Mucosa of rectum (tissue), 2 donors: ENCODE data around the gene UNC79.

Experiments
- H3K27ac ChIP-seq, 2 donors: one replicate each; pipeline ENCODE4 v1.7.0; 2013; ENCODE audit warnings: inconsistent platforms in 2 of 2, low read depth in 2 of 2, low read length in 2 of 2
- H3K27me3 ChIP-seq, 2 donors: one replicate each; pipeline ENCODE4 v1.7.0; 2013; ENCODE audit warnings: low read length in 2 of 2; ENCODE audit not compliant: control insufficient read depth in 2 of 2, insufficient read depth in 2 of 2
- H3K36me3 ChIP-seq, 2 donors: one replicate each; pipeline ENCODE4 v1.7.0; 2013; ENCODE audit warnings: low read length in 2 of 2; ENCODE audit not compliant: control insufficient read depth in 2 of 2, insufficient read depth in 2 of 2
- H3K4me1 ChIP-seq, 2 donors: one replicate each; pipeline ENCODE4 v1.7.0; 2013; ENCODE audit warnings: low read length in 2 of 2, mild to moderate bottlenecking in 1 of 2; ENCODE audit not compliant: control insufficient read depth in 2 of 2, insufficient read depth in 2 of 2
- H3K4me3 ChIP-seq, 2 donors: one replicate each; pipeline ENCODE4 v1.7.0; 2013; ENCODE audit warnings: low read length in 2 of 2
- H3K9ac ChIP-seq, 2 donors: one replicate each; pipeline ENCODE4 v1.7.0; 2013; ENCODE audit warnings: low read length in 2 of 2, low read depth in 1 of 2, mild to moderate bottlenecking in 1 of 2
- H3K9me3 ChIP-seq, 2 donors: one replicate each; pipeline ENCODE4 v1.7.0; 2013; ENCODE audit warnings: low read length in 2 of 2; ENCODE audit not compliant: control insufficient read depth in 2 of 2
- donor health status: healthy.
- donor health status: Normal muscosa, but diverticular disease.

The UNC79 gene

DNA sequence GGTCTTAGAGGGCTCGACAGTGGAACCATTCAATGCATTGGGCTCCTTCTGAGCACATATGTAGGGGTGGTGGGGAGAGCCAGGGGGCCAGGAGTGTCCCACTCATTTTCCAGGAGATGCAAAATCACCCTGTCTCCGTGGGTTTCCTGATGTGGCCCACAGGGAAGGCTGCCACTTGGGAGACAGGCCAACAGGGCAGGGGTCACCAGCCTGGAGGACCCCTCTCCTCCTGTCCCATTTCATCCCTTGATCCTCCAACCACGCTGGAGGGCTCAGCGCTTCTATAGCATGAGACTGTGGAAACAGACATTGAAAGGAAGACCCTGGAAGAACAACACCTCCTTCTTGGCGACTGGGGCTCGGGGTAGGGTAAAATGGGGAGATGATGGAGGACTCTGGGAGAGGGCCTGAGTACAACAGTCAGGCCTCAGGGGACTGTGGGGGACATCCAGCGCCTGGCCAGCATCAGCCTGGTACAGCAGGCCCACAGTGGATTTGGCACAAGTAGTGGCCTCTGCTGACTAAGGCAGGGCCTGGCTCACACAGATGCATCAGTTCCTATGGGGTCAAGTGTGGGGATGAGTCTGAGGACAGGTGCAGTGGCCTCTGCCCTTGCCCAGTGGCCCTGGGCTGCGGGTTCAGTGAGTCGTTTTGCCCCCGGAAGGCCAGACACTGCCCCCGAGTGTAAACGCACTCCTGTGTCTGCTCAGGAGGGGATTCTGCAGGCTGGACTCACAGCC, 289.5 kb downstream of the UNC79 start:
- Histone ChIP-seq H3K9me3 (no peaks in the 10 kb centered on the region), H3K9ac (no peak overlapping the region), H3K36me3 (no peaks in the 10 kb centered on the region), H3K4me1 (no peaks in the 10 kb centered on the region), H3K27ac (no peak overlapping the region), H3K4me3 (no peak overlapping the region), H3K27me3 (no peaks in the 10 kb centered on the region)

DNA sequence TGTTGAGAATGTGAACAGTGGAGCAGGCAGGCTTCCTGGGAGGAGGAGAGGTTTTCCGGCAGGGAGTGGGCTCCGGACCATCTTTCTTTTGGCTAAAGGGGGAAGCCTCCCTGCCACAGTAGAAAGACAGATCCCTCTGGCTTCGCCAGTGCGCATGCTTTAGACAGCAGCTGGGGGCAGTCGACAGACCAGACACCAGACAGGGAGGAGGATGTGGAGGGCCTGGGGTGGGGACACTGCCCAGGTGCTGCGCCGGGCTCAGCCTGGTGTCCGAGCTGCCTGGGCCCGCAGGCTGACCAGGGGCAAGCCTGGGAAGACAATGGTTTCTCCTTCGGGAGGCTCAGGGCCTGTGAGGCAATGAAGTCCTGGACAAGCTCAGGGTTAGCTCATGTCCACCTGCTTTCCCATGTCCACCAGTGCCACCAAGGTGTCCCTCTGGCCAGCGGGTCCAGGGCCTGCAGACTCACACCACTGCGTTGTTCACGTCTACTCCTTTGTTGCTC, 290.3 kb downstream of the UNC79 start:
- Histone ChIP-seq H3K36me3 (no peaks in the 10 kb centered on the region), H3K9me3 (no peaks in the 10 kb centered on the region), H3K27ac (no peak overlapping the region), H3K4me3 (no peak overlapping the region), H3K4me1 (no peaks in the 10 kb centered on the region), H3K27me3 (no peaks in the 10 kb centered on the region), H3K9ac (no peak overlapping the region)

- H3K27ac ChIP-seq = no peak overlapping the region
- H3K4me1 ChIP-seq = no peaks in the 10 kb centered on the region
- H3K4me3 ChIP-seq = no peak overlapping the region
- H3K9ac ChIP-seq = no peak overlapping the region
- H3K36me3 ChIP-seq = no peaks in the 10 kb centered on the region
- H3K9me3 ChIP-seq = no peaks in the 10 kb centered on the region
- no peaks in the 10 kb centered on the region for H3K27me3 ChIP-seq
Observed at GRCh38 chr14:93723001-93723400, 292.3 kb downstream of the UNC79 start.

DNA sequence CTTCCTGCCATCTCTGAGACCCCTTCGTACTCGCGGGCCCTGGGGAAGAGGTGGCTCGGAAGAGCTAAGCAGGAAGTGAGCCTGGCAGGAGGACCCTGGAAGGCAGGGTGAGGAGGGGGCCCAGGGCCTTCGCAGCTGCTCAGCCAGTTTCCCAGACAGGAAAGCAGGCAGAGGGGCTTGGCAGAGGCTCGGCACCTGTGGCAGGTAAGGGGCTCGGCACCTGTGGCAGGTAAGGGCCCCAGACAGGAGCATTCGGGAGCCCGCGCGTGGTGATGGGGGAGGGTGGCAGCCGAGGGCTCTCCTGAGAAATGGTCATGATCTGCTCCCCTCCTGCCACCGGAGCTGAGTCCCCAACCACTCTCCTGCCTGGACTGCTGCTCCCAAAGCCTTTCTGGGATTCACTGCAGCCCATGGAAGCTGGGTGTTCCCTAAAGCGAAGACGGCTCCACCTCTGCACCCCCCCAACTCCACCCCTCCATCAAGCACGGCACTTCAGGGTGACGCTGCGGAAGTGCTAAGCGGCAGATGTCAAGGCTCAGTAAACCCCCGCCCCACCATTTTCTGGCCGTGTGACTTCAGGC, 294.4 kb downstream of the UNC79 start:
- H3K9me3 ChIP-seq = no peaks in the 10 kb centered on the region
- H3K4me3 ChIP-seq = no peak overlapping the region
- H3K27ac ChIP-seq = no peak overlapping the region
- no peaks in the 10 kb centered on the region for H3K4me1 ChIP-seq
- no peaks in the 10 kb centered on the region for H3K27me3 ChIP-seq
- H3K9ac ChIP-seq = no peak overlapping the region
- no peaks in the 10 kb centered on the region for H3K36me3 ChIP-seq

GRCh38 chr14:93725993-93726392, 295.3 kb downstream of the UNC79 start:
- H3K27me3 ChIP-seq = no peaks in the 10 kb centered on the region
- no peaks in the 10 kb centered on the region for H3K36me3 ChIP-seq
- H3K9ac ChIP-seq = no peak overlapping the region
- no peak overlapping the region for H3K4me3 ChIP-seq
- H3K9me3 ChIP-seq = no peaks in the 10 kb centered on the region
- H3K4me1 ChIP-seq = no peaks in the 10 kb centered on the region
- H3K27ac ChIP-seq = no peak overlapping the region

GRCh38 chr14:93727039-93727740, 296.5 kb downstream of the UNC79 start:
- Histone ChIP-seq H3K36me3 (no peaks in the 10 kb centered on the region), H3K27me3 (no peaks in the 10 kb centered on the region), H3K4me3 (no peak overlapping the region), H3K9ac (no peak overlapping the region), H3K27ac (no peak overlapping the region), H3K9me3 (no peaks in the 10 kb centered on the region), H3K4me1 (no peaks in the 10 kb centered on the region)

DNA sequence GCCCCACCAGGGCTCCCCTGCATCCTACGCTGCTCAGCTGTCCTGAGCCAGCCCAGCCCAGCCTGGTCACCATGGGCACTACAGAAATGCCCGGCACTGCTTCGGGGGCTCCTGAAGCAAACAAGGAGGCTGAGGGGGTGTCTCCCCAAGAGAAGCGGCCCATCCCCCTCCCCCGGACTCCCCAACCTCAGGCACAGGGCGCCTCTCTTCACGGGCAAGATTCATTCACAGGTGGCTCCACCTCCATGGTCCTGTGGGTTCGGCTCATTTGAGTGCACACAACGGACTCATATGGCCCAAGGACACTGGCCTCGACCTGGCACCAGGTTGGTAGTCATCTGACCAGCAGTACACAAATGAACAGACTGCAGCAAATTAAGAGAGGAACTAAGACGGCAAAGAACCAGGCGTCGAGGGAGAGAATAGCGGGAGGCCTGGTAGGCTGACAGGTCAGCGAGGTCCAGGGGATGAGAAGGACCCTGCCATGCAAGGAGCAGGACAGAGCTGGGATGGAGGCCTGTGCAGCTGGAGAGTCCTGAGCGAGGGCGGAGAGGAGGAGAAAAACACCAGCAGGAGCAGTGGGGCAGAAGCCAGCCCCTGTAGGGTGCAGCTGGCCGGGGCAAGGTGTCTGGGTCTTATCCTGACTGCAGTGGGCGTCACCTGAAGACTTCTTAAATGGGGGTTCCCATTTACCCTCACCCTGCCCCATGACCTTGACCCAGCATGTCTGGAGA, 297.3 kb downstream of the UNC79 start:
- H3K4me3 ChIP-seq = no peak overlapping the region
- no peaks in the 10 kb centered on the region for H3K9me3 ChIP-seq
- H3K9ac ChIP-seq = no peak overlapping the region
- H3K36me3 ChIP-seq = no peaks in the 10 kb centered on the region
- no peaks in the 10 kb centered on the region for H3K4me1 ChIP-seq
- no peaks in the 10 kb centered on the region for H3K27me3 ChIP-seq
- H3K27ac ChIP-seq = no peak overlapping the region

DNA sequence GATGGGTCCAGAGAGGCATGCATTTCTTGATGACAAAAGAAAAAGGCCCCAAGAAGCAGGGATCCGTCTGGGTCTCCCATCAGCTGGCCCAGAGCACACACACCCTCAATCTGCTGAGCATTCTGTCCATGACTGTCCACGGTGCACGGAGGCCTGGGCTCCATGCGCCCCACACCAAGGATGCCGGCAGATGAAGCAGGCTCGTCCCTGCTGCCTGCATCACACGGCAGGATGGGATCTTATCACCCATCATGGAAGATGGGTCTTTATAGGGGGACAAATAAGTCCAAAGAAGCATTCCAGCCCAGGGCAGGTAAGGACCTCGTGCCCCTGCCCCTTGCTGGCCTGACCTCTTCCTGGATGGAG, 297.9 kb downstream of the UNC79 start:
- Histone ChIP-seq H3K27ac (no peak overlapping the region), H3K4me3 (no peak overlapping the region), H3K9me3 (no peaks in the 10 kb centered on the region), H3K36me3 (no peaks in the 10 kb centered on the region), H3K4me1 (no peaks in the 10 kb centered on the region), H3K27me3 (no peaks in the 10 kb centered on the region), H3K9ac (no peak overlapping the region)

DNA sequence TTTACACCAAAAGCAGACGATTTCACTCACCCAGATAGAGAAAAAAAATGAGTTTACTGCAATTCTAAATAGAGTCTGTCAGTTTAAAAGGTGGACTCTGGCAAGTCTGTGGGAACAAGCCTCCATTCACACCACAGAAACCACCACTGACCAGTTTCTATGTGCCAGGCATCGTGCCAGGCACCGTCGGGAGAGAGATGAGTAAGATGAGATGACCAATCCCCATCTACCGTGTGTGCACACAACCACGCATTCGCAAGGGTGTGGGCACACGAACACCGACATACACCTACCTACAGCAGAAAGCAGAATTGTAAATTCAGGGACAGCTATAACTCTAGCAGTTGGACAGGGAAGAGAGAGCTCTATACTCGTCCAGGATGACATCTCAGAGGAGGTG, 299.3 kb downstream of the UNC79 start:
- no peak overlapping the region for H3K4me3 ChIP-seq
- H3K36me3 ChIP-seq = no peaks in the 10 kb centered on the region

GRCh38 chr14:93731753-93732152, 301.0 kb downstream of the UNC79 start:
- Histone ChIP-seq H3K9me3 (no peaks in the 10 kb centered on the region), H3K9ac (no peak overlapping the region), H3K27ac (no peak overlapping the region), H3K27me3 (no peaks in the 10 kb centered on the region), H3K4me3 (no peak overlapping the region), H3K4me1 (no peaks in the 10 kb centered on the region), H3K36me3 (no peaks in the 10 kb centered on the region)

More for the DNA sequence above, 299.3 kb downstream of the UNC79 start:
- Histone ChIP-seq H3K27me3 (no peaks in the 10 kb centered on the region), H3K9me3 (no peaks in the 10 kb centered on the region), H3K9ac (no peak overlapping the region), H3K27ac (no peak overlapping the region), H3K4me1 (no peaks in the 10 kb centered on the region)
